HG03439 (cell line): ENCODE data around the gene MRPS27.

ENCODE experiments used
- ATAC-seq: cut with Tn5 transposase; IDR thresholded peaks from one replicate; pipeline ENCODE4 v1.9.1; 2021; ENCODE audit warnings: mild to moderate bottlenecking, moderate library complexity; ENCODE audit not compliant: unreplicated experiment

The MRPS27 gene

GRCh38 chr5:72319976-72320752, at the start of gene MRPS27, which contains the start of gene PTCD2:
MRPS27 (minus strand) TSS chr5:72320240; CDS start chr5:72320221, 19 bp downstream.
PTCD2 (plus strand) TSS chr5:72320373; CDS start chr5:72320383, 10 bp downstream.
- ATAC-seq = peak; percentile 99

- no peak for ATAC-seq
Measured at GRCh38 chr5:72369711-72370110, 49.7 kb upstream of the MRPS27 start.

GRCh38 chr5:72369301-72369700, 49.3 kb upstream of the MRPS27 start:
- no peak for ATAC-seq

- ATAC-seq = no peak
Measured at GRCh38 chr5:72368271-72368670, 48.2 kb upstream of the MRPS27 start.

GRCh38 chr5:72366324-72366976, 46.4 kb upstream of the MRPS27 start:
- peak; percentile 60 for ATAC-seq

- ATAC-seq = no peak
Measured at GRCh38 chr5:72364951-72365350, 44.9 kb upstream of the MRPS27 start.

- no peak for ATAC-seq
Measured at GRCh38 chr5:72364171-72364570, 44.1 kb upstream of the MRPS27 start.

GRCh38 chr5:72363166-72363802, 43.2 kb upstream of the MRPS27 start:
- ATAC-seq = no peak

GRCh38 chr5:72359886-72360285, 39.8 kb upstream of the MRPS27 start:
- no peak for ATAC-seq

GRCh38 chr5:72358925-72359324, 38.9 kb upstream of the MRPS27 start:
- ATAC-seq = no peak

GRCh38 chr5:72356361-72356760, 36.3 kb upstream of the MRPS27 start:
- ATAC-seq = no peak

GRCh38 chr5:72355706-72356299, 35.8 kb upstream of the MRPS27 start:
- no peak for ATAC-seq

- ATAC-seq = no peak
Measured at GRCh38 chr5:72353046-72353445, 33.0 kb upstream of the MRPS27 start.

GRCh38 chr5:72352616-72353015, 32.6 kb upstream of the MRPS27 start:
- no peak for ATAC-seq

GRCh38 chr5:72351376-72351775, 31.3 kb upstream of the MRPS27 start:
- ATAC-seq = no peak

- ATAC-seq = no peak
Measured at GRCh38 chr5:72347801-72348308, 27.8 kb upstream of the MRPS27 start.

- ATAC-seq = no peak
Measured at GRCh38 chr5:72346398-72346797, 26.4 kb upstream of the MRPS27 start.

GRCh38 chr5:72338689-72339209, 18.7 kb upstream of the MRPS27 start:
- ATAC-seq = no peak

GRCh38 chr5:72337159-72337558, 17.1 kb upstream of the MRPS27 start:
- no peak for ATAC-seq

- no peak for ATAC-seq
Measured at GRCh38 chr5:72330712-72331111, 10.7 kb upstream of the MRPS27 start.

GRCh38 chr5:72328172-72328571, 8.1 kb upstream of the MRPS27 start:
- no peak for ATAC-seq
